Islet precursor cell (in vitro differentiated cells): ENCODE measurements around the gene RTKN2.
A peak's percentile ranks its signal among the peaks of the same experiment; 100 is the strongest.
"Not testable (repeated sequence)": the region's sequence is repeated elsewhere in the genome, so short reads cannot be mapped to it uniquely, and the experiment has no call there.

ENCODE experiments used
- DNase-seq: peaks from one replicate; pipeline ENCODE4 v3.0.0-alpha.2; 2018

The RTKN2 gene

DNA sequence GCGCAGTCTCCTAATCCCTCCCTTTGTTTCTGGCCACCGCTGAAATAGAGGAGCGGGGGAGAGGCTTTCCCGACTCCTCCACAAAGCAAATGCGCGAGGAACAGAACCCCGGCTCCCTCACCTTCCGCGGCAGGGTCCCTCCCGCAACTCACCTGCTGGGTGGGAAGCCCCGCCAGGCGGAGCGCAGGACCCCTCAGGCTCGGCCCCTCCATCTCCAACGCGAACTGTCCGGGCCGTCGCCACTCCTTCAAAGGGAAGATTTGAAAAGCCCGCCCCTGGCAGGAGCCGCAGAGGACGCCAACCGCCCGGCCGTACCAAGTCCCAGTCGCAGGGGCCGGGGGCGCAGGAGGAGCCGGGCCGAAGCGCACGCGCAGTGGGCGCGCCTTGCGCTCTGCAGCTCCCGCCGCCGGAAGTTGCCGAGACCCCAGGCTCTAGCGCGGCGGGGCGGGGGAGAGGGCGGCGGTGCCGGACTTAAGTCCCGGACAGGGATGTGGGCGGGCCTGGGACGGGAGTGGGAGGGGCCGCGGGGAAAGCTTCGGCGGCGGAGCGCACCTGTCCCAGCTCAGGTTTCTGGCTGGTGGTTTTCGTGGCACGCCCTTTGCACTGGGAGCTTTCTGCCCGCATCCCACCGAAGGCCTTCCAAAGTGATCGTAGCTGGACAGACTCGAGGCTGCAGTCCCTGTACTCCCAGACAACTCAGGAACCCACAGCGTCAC lies at the start of gene RTKN2:
Gene RTKN2, minus strand, starts transcription at position 446 of the 716 bp plus-strand sequence. Its CDS starts 234 bp downstream, at position 212.
- DNase-seq, result peak; percentile 99

GRCh38 chr10:62317257-62317656 lies 48.6 kb upstream of the RTKN2 start:
- no peak for DNase-seq

- no peak for DNase-seq
Measured at GRCh38 chr10:62309254-62309653, 40.6 kb upstream of the RTKN2 start.

- DNase-seq, result no peak
Measured at GRCh38 chr10:62308101-62308500, 39.5 kb upstream of the RTKN2 start.

DNA sequence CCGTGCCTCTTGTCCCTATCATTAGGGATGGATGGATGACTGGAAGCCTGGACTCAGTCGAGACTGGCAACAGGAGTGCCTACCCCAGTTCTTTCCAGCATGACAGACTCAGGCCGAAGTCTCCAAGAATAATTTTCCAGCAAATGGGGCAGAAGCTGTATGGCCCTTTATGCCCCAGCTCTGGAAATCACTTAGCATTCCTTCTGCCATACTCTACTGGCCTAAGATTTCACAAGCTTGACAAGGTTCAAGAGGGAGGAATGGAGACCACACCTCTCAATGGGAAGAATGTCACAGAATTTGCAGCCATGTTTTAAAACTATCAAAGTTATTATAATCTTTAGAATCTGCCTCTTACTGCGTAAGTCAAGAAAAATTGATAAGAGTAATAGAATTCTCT lies 39.0 kb upstream of the RTKN2 start:
- DNase-seq, result no peak

GRCh38 chr10:62306663-62307062 lies 38.0 kb upstream of the RTKN2 start:
- DNase-seq, result no peak

GRCh38 chr10:62305813-62306212 lies 37.2 kb upstream of the RTKN2 start:
- DNase-seq, result no peak

GRCh38 chr10:62303922-62304321 lies 35.3 kb upstream of the RTKN2 start:
- no peak for DNase-seq

DNA sequence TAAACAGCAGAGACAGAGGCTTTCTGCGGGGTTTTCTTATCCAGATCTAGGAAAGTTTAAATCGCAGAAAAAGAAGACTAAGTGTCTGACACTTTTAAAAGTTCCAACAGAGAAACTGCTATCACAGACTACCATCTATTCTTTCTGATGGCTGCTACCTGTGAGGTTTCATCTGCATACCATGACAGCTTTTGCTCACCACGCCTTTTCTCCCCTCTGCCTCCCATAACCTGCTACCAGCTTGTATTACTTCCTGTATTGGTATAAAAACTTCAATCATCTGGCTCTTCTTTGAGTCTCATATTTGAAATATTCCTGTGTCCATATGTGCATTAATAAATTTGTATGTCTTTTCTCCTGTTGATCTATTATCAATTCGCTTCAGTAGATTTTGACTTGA lies 34.1 kb upstream of the RTKN2 start:
- DNase-seq, result no peak

DNA sequence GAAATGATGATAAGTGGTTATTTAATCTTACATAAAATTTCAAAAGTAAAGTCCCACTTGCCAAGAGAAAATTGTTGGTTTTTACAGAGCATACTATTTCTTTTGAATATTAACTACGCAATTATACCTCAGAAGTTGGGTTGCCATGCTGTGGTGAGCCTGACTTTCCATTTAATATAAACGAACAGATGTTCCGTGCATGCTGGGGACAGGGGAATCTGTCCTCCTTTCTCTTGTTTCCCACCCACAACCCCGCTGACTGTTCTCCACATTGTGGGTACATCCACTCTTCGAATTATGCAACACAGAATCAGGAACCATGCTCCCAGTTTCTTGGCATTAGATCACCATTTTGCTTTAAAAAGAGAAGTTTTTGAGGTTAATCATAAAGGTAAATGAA lies 29.2 kb upstream of the RTKN2 start:
- DNase-seq, result no peak

- no peak for DNase-seq
Measured at GRCh38 chr10:62284221-62284620, 15.6 kb upstream of the RTKN2 start.

DNA sequence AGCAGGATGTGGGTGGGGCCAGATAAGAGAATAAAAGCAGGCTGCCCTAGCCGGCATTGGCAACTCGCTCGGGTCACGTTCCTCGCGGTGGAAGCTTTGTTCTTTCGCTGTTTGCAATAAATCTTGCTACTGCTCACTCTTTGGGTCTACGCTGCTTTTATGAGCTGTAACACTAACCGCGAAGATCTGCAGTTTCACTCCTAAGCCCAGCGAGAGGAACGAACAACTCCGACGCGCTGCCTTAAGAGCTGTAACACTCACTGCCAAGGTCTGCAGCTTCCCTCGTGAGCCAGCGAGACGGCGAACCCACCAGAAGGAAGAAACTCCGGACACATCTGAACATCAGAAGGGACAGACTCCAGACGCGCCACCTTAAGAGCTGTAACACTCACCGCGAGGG lies 12.7 kb upstream of the RTKN2 start:
- DNase-seq, result not testable (repeated sequence)

DNA sequence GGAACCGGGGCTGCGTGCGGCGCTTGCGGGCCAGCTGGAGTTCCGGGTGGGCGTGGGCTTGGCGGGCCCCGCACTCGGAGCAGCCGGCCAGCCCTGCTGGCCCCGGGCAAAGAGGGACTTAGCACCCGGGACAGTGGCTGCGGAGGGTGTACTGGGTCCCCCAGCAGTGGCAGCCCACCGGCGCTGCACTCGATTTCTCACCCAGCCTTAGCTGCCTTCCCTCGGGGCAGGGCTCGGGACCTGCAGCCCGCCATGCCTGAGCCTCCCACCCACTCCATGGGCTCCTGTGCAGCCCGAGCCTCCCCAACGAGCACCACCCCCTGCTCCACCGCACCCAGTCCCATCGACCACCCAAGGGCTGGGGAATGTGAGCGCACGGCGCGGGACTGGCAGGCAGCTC lies 11.7 kb upstream of the RTKN2 start:
- not testable (repeated sequence) for DNase-seq

GRCh38 chr10:62278441-62278910 lies 9.8 kb upstream of the RTKN2 start:
- DNase-seq, result no peak

DNA sequence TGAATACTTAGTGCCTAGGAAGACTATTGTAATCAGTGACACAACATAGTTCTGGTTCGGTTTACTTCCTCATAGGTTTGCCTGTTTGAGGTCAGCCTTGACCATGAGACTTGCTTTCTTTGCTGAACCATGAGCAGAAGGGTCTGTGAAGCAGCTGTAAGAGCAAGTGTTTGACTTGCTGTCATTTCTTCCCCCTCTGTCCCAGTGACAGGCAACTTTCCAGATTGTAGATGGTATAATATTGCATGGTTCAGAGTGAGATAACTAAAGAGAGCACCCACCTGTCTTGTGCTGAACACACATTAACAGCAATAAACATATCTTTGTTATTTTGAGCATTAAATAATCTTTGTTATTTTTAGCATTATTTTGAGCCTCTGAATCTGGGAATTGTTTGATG lies 9.3 kb upstream of the RTKN2 start:
- no peak for DNase-seq

DNA sequence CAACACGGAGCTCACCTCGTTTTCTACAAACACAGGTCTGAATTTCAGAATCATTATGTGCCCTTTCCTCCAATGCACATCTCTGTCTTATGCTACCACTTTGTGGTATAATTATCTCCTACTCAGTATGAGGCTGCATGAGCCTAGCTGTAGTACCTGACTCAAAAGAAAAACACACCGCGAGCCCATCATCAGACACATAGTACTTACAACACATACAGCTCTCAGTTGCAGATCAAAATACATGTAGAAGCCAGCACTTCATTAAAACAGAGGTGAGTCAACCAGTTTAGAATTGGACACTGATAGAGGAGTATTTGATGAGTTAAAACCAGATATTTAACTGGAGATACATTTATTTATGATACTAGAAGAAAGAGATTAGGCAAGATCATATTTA lies 1.4 kb upstream of the RTKN2 start:
- no peak for DNase-seq

GRCh38 chr10:62268027-62268398 lies 631 bp downstream of the RTKN2 start:
- DNase-seq, result no peak

DNA sequence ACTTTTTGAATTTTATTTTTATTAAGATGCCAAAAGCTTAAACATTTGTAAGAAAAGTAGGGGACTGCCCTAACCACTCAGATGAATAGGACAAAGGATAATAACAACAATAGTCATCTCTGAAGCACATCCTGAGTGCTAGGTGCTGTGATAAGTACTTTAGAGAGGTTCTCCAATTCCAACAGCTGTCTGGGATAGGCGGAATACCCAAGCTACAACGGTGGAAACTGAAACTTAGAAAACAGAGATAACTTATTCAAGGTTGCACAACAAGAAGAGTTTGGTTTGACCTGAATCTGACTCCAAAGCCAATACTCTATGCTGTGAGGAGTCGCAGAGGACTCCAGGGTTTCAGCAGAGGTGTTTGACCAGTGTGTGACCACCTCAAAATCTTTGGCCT lies 2.0 kb downstream of the RTKN2 start:
- DNase-seq, result no peak

DNA sequence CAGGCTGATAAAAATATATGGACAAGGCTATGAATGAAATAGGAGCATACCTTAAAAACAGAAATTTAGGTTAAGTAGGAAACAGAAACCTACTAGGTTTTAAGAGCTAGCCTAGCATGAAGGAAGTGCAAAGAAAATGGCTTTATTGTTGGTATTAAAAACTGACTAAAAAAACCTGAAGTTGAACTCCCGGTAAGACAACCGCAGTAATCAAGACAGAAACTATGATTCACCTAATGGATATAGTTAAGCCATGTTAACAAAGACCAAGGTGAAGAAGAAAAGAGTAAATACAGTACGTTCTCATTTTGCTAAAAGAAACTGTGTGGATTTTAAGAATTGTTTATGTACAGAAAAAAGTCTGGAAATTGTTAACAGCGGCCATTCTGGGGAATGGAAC lies 2.5 kb downstream of the RTKN2 start:
- no peak for DNase-seq

DNA sequence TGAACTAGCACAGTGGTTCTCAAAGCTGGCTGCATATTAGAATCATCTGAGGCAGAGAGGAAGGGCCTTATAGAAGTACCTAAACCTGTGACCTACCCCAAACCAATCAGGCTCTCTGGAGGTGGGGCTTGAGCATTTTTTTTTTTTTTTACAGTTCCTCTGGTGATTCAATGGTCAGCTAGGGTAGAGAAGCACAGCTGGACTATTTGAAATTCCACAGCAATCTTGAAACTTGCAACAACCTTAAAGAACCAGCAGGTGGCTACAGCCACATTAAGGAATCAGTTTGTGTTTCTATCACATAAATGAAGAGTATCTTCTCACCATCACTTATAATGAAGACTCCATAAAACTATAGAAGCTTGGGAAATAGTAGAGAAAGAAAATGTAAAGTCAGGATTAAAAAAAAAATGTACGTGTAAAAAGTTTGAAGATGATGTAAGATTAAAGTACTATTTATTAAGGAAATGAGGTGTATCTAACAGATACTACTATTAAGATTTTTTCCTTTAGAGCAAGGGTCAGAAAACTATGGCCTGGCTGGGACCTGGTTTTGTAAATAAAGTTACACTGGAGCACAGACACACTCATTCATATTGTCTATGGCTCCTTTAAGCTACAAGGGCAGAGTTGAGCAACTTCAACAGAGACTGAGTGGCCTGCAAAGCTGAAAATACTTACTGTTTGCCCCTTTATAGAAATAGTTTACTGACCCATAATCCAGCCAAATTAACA lies 3.8 kb downstream of the RTKN2 start:
- peak; percentile 80 for DNase-seq

- DNase-seq, result no peak
Measured at GRCh38 chr10:62264126-62264525, 4.5 kb downstream of the RTKN2 start.

DNA sequence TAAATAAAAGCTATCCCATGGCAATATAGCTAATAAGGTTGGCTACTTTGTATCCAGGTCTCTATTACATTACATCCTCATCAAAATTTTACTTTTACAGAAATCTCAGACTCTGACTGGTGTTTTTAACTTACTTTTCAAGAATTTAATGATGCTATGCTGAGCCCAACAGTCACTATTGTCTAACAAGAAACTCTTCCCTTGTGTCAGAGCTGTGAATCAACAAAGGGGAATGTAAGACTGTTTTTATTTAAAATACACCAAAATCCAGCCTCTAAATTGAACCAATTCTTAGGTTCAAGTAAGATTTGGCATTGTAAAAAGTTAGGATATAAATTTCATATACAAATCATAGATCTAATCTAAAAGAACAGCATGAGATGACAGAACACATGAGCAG lies 7.0 kb downstream of the RTKN2 start:
- DNase-seq, result no peak

DNA sequence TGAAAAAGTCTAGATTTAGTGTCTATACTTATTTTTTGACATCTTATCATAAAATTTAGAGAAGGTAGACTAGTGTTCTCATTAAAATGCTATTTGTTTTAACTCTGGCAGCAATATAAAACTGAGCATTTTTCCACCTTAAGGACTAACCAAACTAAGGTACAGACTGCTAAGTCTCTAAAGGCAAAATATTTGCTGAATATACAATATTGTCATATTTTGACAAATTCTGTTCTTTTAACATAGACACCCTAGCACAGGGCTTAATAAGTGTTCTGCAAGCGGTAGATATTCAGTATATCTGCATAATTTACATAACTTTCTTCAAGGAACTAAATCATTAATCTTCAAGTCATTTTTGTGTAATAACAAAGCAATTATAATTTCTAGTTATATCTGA lies 8.6 kb downstream of the RTKN2 start:
- DNase-seq, result no peak

DNA sequence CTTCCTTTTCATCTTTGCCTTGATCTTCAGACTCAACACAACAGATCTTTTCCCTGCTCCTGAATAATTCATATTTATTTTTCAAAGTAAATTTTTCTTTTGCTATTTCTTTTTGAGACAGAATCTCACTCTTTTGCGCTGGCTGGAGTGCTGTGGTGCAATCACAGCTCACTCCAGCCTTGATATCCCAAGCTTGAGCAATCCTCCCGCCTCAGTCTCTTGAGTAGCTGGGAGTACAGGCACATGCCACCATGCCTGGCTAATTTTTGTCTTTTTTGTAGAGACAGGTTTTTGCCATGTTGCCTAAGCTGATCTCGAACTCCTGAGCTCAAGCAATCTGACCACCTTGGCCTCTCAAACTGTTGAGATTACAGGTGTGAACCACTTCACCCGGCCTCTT lies 9.2 kb downstream of the RTKN2 start:
- no peak for DNase-seq

DNA sequence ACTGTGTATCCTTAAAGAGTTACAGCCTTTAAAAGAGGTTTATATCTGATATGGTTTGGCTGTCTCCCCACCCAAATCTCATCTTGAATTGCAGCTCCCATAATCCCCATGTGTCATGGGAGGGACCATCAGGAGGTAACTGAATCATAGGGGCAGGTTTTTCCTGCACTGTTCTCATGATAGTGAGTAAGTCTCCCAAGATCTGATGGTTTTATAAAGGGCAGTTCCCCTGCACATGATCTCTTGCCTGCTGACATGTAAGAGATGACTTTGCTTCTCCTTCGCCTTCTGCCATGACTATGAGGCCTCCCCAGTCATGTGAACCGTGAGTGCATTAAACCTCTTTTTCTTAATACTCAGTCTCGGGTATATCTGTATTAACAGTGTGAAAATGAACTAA lies 9.7 kb downstream of the RTKN2 start:
- DNase-seq, result no peak
